ENCODE measurements around the gene WDR1. TPM values are rescaled to one million over a fixed set of nuclear protein-coding genes. Genes with fewer than 3 reads are reported as not detected.

The WDR1 gene
- total RNA-seq, 1 experiment from 2014 or later = 367 TPM

DNA sequence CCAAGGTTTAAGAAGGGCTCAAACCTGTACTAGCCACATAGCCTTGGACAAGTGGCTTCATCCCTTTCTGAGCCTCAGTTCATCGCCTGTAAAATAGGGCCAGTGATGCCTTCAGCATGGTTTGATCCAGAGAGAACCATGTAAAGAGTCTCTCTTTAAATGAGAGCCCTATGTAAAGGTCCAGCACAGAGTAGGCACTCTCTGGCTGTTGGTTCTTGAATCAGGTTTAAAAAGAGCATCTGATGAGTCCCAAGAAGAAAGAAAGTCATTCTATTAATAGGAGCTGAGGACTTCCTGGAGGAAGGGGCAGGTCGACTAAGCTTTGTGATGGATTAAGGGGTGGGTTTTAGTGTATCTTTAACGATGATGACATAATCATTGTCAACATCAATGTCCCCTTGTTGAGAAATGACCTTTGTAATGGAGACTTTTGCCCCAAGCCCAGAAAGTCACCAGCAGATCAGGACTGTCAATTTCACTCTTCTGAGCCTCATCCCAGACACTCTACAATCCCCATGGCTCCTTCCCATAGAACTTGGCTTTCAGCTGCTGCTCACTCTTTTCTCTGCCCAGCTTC lies 91.3 kb downstream of the WDR1 start:
- H3K79me2 ChIP-seq (ENCODE audit: insufficient read depth, low read length) = no peaks in the 10 kb centered on the region
- H3K4me1 Mint-ChIP-seq = peaks cover 4 to 8% of the 10 kb centered on the region in 2 experiments; a peak in 3 of 4 replicates
- no peak overlapping the region for H4K5ac ChIP-seq (ENCODE audit: insufficient read length, low read depth, low read length)

More for the DNA sequence above, 91.3 kb downstream of the WDR1 start:
- H3K27me3 Mint-ChIP-seq (ENCODE audit: low read depth) = peaks cover 33% of the 10 kb centered on the region
- no peaks in the 10 kb centered on the region for H4K20me1 ChIP-seq (ENCODE audit: control insufficient read depth, insufficient read depth, insufficient read length)
- H3K79me1 ChIP-seq (ENCODE audit: insufficient read depth, low read depth, low read length, poor library complexity, severe bottlenecking) = no peaks in the 10 kb centered on the region
- H3K4me2 ChIP-seq (ENCODE audit: insufficient read depth, insufficient read length, low read length) = no peak overlapping the region
- H3T11ph ChIP-seq (ENCODE audit: low read length) = no peak overlapping the region
- no peak overlapping the region for H2BK12ac ChIP-seq (ENCODE audit: insufficient read length, low read depth, low read length)
- TF ChIP-seq, protein P1, sequence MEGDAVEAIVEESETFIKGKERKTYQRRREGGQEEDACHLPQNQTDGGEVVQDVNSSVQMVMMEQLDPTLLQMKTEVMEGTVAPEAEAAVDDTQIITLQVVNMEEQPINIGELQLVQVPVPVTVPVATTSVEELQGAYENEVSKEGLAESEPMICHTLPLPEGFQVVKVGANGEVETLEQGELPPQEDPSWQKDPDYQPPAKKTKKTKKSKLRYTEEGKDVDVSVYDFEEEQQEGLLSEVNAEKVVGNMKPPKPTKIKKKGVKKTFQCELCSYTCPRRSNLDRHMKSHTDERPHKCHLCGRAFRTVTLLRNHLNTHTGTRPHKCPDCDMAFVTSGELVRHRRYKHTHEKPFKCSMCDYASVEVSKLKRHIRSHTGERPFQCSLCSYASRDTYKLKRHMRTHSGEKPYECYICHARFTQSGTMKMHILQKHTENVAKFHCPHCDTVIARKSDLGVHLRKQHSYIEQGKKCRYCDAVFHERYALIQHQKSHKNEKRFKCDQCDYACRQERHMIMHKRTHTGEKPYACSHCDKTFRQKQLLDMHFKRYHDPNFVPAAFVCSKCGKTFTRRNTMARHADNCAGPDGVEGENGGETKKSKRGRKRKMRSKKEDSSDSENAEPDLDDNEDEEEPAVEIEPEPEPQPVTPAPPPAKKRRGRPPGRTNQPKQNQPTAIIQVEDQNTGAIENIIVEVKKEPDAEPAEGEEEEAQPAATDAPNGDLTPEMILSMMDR (conservative IDR thresholded peaks at IDR 0.05) = no peak
- no peak overlapping the region for H4K91ac ChIP-seq (ENCODE audit: insufficient read length, low read depth, low read length)
- no peak overlapping the region for H2BK15ac ChIP-seq (ENCODE audit: low read depth, low read length)
- no peak overlapping the region for H4K8ac ChIP-seq (replicated peaks; ENCODE audit: insufficient read length, low read depth, low read length)
- H3K27ac Mint-ChIP-seq = no peak overlapping the region
- no peaks in the 10 kb centered on the region for H3K23me2 ChIP-seq (ENCODE audit: insufficient read length, low read depth, low read length, poor library complexity, severe bottlenecking)
- DNase-seq = no peak
- H3K27me3 ChIP-seq (ENCODE audit: insufficient read depth, low read length) = no peaks in the 10 kb centered on the region
- H3K9ac ChIP-seq (ENCODE audit: extremely low read depth, insufficient read length, low read length) = no peak overlapping the region
- H2AK5ac ChIP-seq (ENCODE audit: insufficient read length, low read length) = no peak overlapping the region
- no peak overlapping the region for H2BK120ac ChIP-seq (ENCODE audit: low read depth, low read length, poor library complexity, severe bottlenecking)
- H3K9me3 ChIP-seq (ENCODE audit: control insufficient read depth, low read depth, low read length) = no peaks in the 10 kb centered on the region
- H3K36me3 Mint-ChIP-seq (ENCODE audit: insufficient read depth in 1 of 3, low read depth in 3 of 3) = no peaks in the 10 kb centered on the region
- H3K4me3 Mint-ChIP-seq = no peak overlapping the region
- WGBS (ENCODE audit: extremely low coverage, insufficient read length, low lambda C conversion rate) = no CpG with 5 or more reads among the region's 3 CpGs
- no peak overlapping the region for H2BK20ac ChIP-seq (ENCODE audit: low read depth, low read length, poor library complexity, severe bottlenecking)
- H3K18ac ChIP-seq (ENCODE audit: insufficient read length, low read depth, low read length) = no peak overlapping the region
- H3K4me1 ChIP-seq (ENCODE audit: insufficient read depth, low read length) = no peaks in the 10 kb centered on the region
- no peak overlapping the region for H3K4ac ChIP-seq (ENCODE audit: low read depth, low read length)
- no peak overlapping the region for H3K27ac ChIP-seq (ENCODE audit: insufficient read length, low read depth, low read length)
- no peak overlapping the region for H3K56ac ChIP-seq (ENCODE audit: insufficient read length, low read depth, low read length)
- H2AFZ ChIP-seq (ENCODE audit: low read length) = no peak overlapping the region
- H2BK5ac ChIP-seq (ENCODE audit: insufficient read length, low read length) = no peak overlapping the region
- no peak overlapping the region for H3K23ac ChIP-seq (ENCODE audit: insufficient read length, low read depth, low read length)
- H3K14ac ChIP-seq (ENCODE audit: insufficient read depth, low read length) = no peak overlapping the region
- H3K9me3 Mint-ChIP-seq = no peaks in the 10 kb centered on the region; a peak in 1 of 5 replicates

Small RNAs within 50 kb of the gene (microRNA-seq; reads per million reads assigned to microRNA genes)
- 0.70 reads per million for gene MIR3138 (ENCODE audit: borderline microRNAs expressed)

Other genes with a start within 250 kb of the WDR1 start
- gene SLC2A9, start 95.3 kb downstream of the WDR1 start, total RNA-seq (2021) = 0.57 and 0.79 TPM in 2 replicates

Measured in H9 (cell line).